Activated CD8-positive, alpha-beta T cell treated with anti-CD3 and anti-CD28 coated beads for 36 hours (primary cell): ENCODE results near the gene CAMK1D. TPM values are rescaled to one million over a fixed set of nuclear protein-coding genes. Genes with fewer than 3 reads are reported as not detected.

Experiments
- ATAC-seq: fragments of 200-7000 bp; cut with Tn5 transposase; one replicate; pipeline ENCODE4 v1.10.0; 2021; ENCODE audit warnings: mild to moderate bottlenecking, moderate library complexity
- CTCF ChIA-PET: fragments of 350-600 bp; sonication (Branson Sonifier 250); formaldehyde crosslinking; loops from one replicate; lab custom pipeline; 2021; ENCODE audit warnings: antibody characterized with exemption; lab: Charles Lee
- POLR2A ChIA-PET: fragments of 350-600 bp; sonication (Branson Sonifier 250); formaldehyde crosslinking; loops from one replicate; lab custom pipeline; 2021; ENCODE audit warnings: antibody characterized with exemption; lab: Charles Lee
- DNase-seq: peaks from one replicate; pipeline ENCODE4 v3.0.0-alpha.2; 2020
- H3K27ac Mint-ChIP-seq: one replicate; pipeline ENCODE4 v1.8.0; 2021; ENCODE audit warnings: mild to moderate bottlenecking, mixed read lengths
- H3K27me3 Mint-ChIP-seq: one replicate; pipeline ENCODE4 v1.8.0; 2021; ENCODE audit warnings: mixed read lengths
- H3K36me3 Mint-ChIP-seq: one replicate; pipeline ENCODE4 v1.8.0; 2021; ENCODE audit warnings: low read depth, mixed read lengths
- H3K4me1 Mint-ChIP-seq: one replicate; pipeline ENCODE4 v1.8.0; 2021; ENCODE audit warnings: low read depth, mixed read lengths
- H3K4me3 Mint-ChIP-seq: one replicate; pipeline ENCODE4 v1.8.0; 2021; ENCODE audit warnings: mild to moderate bottlenecking, moderate library complexity, mixed read lengths
- H3K9me3 Mint-ChIP-seq: one replicate; pipeline ENCODE4 v1.8.0; 2021; ENCODE audit warnings: mixed read lengths
- CTCF ChIP-seq: fragments of 200-600 bp; IDR thresholded peaks from one replicate; pipeline ENCODE4 v1.8.0; 2022; ENCODE audit warnings: antibody characterized with exemption, mild to moderate bottlenecking
- intact Hi-C: fragments of 100-400 bp; cut with micrococcal nuclease; formaldehyde crosslinking; loops from one replicate; pipeline ENCODE4 v1.10.0; 2022
- total RNA-seq, 2 experiments: library from RNA; stranded (reverse); gene quantifications; one replicate each; pipeline ENCODE4 v1.2.3, GENCODE V29; 2021

Gene CAMK1D
- total RNA-seq, 2 experiments from 2014 or later: 13.8 TPM

GRCh38 chr10:12364559-12364958, 15.2 kb downstream of the CAMK1D start:
- ChIA-PET POLR2A (interaction anchor here (3.6 kb wide), 1 partner anchor 14 kb away, joined by 14 read pairs; the partner anchor contains the start of gene CAMK1D), CTCF (interaction anchor here (0.8 to 1.6 kb wide), 3 partner anchors 14 to 100 kb away, joined by 3 to 5 read pairs (median 3); no protein-coding TSS in a partner anchor)
- H3K4me1 Mint-ChIP-seq: peaks cover 40% of the 10 kb centered on the region
- no peaks in the 10 kb centered on the region for H3K9me3 Mint-ChIP-seq
- H3K27ac Mint-ChIP-seq: no peak overlapping the region
- intact Hi-C loops: no loop called here
- DNase-seq: no peak
- TF ChIP-seq CTCF: no peak
- H3K4me3 Mint-ChIP-seq: no peak overlapping the region
- no peaks in the 10 kb centered on the region for H3K27me3 Mint-ChIP-seq
- peaks cover 2% of the 10 kb centered on the region for H3K36me3 Mint-ChIP-seq
- ATAC-seq: no peak

GRCh38 chr10:12367272-12367671, 17.9 kb downstream of the CAMK1D start:
- H3K4me1 Mint-ChIP-seq: peaks cover 28% of the 10 kb centered on the region
- intact Hi-C loops: no loop called here
- no peak for TF ChIP-seq CTCF
- no peaks in the 10 kb centered on the region for H3K36me3 Mint-ChIP-seq
- H3K27me3 Mint-ChIP-seq: no peaks in the 10 kb centered on the region
- POLR2A ChIA-PET: no interaction called here
- no peak overlapping the region for H3K27ac Mint-ChIP-seq
- no peak overlapping the region for H3K4me3 Mint-ChIP-seq
- no peaks in the 10 kb centered on the region for H3K9me3 Mint-ChIP-seq
- no peak for DNase-seq
- no peak for ATAC-seq
- CTCF ChIA-PET: interaction anchor here (0.6 to 0.7 kb wide), 2 partner anchors 157 to 289 kb away, joined by 3 read pairs; no protein-coding TSS in a partner anchor

- CTCF ChIA-PET: no interaction called here
- no peak overlapping the region for H3K27ac Mint-ChIP-seq
- ATAC-seq: no peak
- intact Hi-C loops: no loop called here
- POLR2A ChIA-PET: interaction anchor here (1.5 kb wide), 1 partner anchor 22 kb away, joined by 3 read pairs; no protein-coding TSS in a partner anchor
- TF ChIP-seq CTCF: no peak
- DNase-seq: no peak
- H3K9me3 Mint-ChIP-seq: no peaks in the 10 kb centered on the region
- no peaks in the 10 kb centered on the region for H3K36me3 Mint-ChIP-seq
- no peak overlapping the region for H3K4me3 Mint-ChIP-seq
- peaks cover 19% of the 10 kb centered on the region for H3K4me1 Mint-ChIP-seq
- H3K27me3 Mint-ChIP-seq: no peaks in the 10 kb centered on the region
These were observed 20.6 kb downstream of the CAMK1D start for GRCh38 chr10:12369982-12370381.

DNA sequence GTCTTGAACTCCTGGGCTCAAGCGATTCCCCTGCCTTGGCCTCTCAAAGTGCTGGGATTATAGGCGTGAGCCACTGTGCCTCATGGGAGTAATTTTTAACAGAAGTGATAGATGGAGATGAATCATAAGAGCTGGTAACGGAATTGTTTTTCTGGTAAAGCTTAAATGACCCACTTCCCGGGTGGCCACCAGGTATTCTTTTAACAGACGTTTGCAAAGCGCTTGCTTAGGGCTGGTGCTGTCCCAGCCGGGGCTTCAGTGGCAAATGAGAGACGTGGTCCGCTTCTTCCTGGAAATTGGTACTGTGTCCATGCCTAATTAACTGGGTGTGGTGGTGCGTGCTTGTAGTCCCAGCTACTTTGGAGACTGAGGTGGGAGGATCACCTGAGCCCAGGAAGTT, 23.5 kb downstream of the CAMK1D start:
- TF ChIP-seq CTCF: no peak
- DNase-seq: no peak
- intact Hi-C loops: no loop called here
- no peak for ATAC-seq
- no peak overlapping the region for H3K4me3 Mint-ChIP-seq
- ChIA-PET CTCF (no interaction called here), POLR2A (no interaction called here)
- H3K27me3 Mint-ChIP-seq: no peaks in the 10 kb centered on the region
- H3K4me1 Mint-ChIP-seq: peaks cover 6% of the 10 kb centered on the region
- H3K9me3 Mint-ChIP-seq: no peaks in the 10 kb centered on the region
- no peak overlapping the region for H3K27ac Mint-ChIP-seq
- H3K36me3 Mint-ChIP-seq: peaks cover 2% of the 10 kb centered on the region

DNA sequence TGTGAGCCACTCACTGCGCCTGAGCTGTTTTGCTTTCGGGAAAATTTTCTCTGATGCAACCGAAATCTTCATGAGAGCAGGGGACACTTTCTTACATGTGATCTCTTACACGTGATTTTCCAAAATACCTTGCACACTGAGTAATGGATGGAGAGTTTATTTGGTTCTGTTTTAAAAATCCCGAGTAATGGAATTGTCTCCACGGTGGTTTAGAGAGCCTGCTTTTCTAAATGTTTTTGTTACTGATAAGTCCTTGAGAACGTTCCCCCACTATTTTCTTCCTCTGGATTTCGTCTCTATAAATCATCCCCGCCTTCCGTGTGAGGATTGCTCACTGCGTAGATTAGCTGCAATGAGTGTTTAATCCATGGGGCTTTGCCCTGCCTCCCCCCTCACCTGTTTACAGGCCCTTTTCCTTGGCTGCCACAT, 25.7 kb downstream of the CAMK1D start:
- CTCF ChIA-PET: no interaction called here
- Mint-ChIP-seq H3K27ac (no peak overlapping the region), H3K4me1 (peaks cover 2% of the 10 kb centered on the region), H3K9me3 (no peaks in the 10 kb centered on the region), H3K36me3 (peaks cover 2% of the 10 kb centered on the region), H3K4me3 (no peak overlapping the region), H3K27me3 (no peaks in the 10 kb centered on the region)
- no peak for TF ChIP-seq CTCF
- ATAC-seq: no peak
- intact Hi-C loops: no loop called here
- POLR2A ChIA-PET: no interaction called here
- no peak for DNase-seq
